ENCODE results near the gene RNF5. TPM values are rescaled to one million over a fixed set of nuclear protein-coding genes. Genes with fewer than 3 reads are reported as not detected.

The RNF5 gene
- total RNA-seq = 39.0 and 40.7 TPM in 2 replicates
- total RNA-seq (2013) = 35.4 TPM
- polyA plus RNA-seq = 25.0 and 25.5 TPM in 2 replicates
- polyA minus RNA-seq = 21.0 and 29.9 TPM in 2 replicates

GRCh38 chr6:32177788-32178546 lies at the start of gene RNF5:
Gene RNF5, plus strand, starts transcription at chr6:32178405. Its CDS starts 107 bp downstream, at chr6:32178512.
- 0% methylated on average over 16 of the region's 33 CpGs for WGBS (ENCODE audit: insufficient coverage)
- H3K4me3 Mint-ChIP-seq = peak within 1 kb of the TSS; percentile 97
- Histone ChIP-seq H4K20me1 (ENCODE audit: control insufficient read depth, insufficient read depth, low read length, poor library complexity, severe bottlenecking) (no peaks in the 10 kb centered on the region), H3K9me3 (ENCODE audit: control extremely low read depth in 1 of 3, control insufficient read depth in 2 of 3, insufficient read depth in 1 of 3, low read length in 2 of 3) (no peaks in the 10 kb centered on the region), H3K4me1 (ENCODE audit: control insufficient read depth in 2 of 2, insufficient read depth in 2 of 2, low read length in 2 of 2) (peaks cover 34 to 47% of the 10 kb centered on the region in 2 donors), H3K9ac (ENCODE audit: low read length) (peak within 1 kb of the TSS; percentile 81), H3K27me3 (replicated peaks in 1 of 4; ENCODE audit: control extremely low read depth in 1 of 4, control insufficient read depth in 3 of 4, insufficient read depth in 4 of 4, low read length in 3 of 4) (no peaks in the 10 kb centered on the region), H3K4me3 (ENCODE audit: control extremely low read depth in 1 of 5, extremely low read depth in 1 of 5, insufficient read depth in 1 of 5, low read depth in 2 of 5, low read length in 4 of 5) (peak within 1 kb of the TSS; percentile 68 to 92 (median 75)), H3K79me2 (ENCODE audit: control insufficient read depth, insufficient read depth, low read length) (peaks cover 27% of the 10 kb centered on the region), H3K36me3 (replicated peaks in 1 of 2; ENCODE audit: control extremely low read depth in 1 of 2, control insufficient read depth in 1 of 2, extremely low read depth in 1 of 2, insufficient read depth in 2 of 2, low read length in 1 of 2) (peaks cover 0 to 27% of the 10 kb centered on the region in 2 experiments), H3K4me2 (replicated peaks; ENCODE audit: low read depth, low read length, poor library complexity, severe bottlenecking) (peak within 1 kb of the TSS; percentile 93), H3K27ac (ENCODE audit: low read length in 2 of 2) (peak within 1 kb of the TSS; percentile 97 to 98), H2AFZ (ENCODE audit: insufficient read depth, low read depth, low read length, poor library complexity, severe bottlenecking) (peak within 1 kb of the TSS; percentile 86)
- H3K27ac Mint-ChIP-seq = peak within 1 kb of the TSS; percentile 99
- ChIA-PET CTCF (interaction anchor here (0.9 to 1.4 kb wide), 3 partner anchors 13 to 23 kb away, joined by 3 to 6 read pairs (median 6); no protein-coding TSS in a partner anchor), POLR2A (interaction anchor here (0.6 to 3.0 kb wide), 10 partner anchors 11 to 793 kb away, joined by 3 to 25 read pairs (median 7); partner anchors contain the start of genes FKBPL, GPSM3 and PBX2)
- no peaks in the 10 kb centered on the region for H3K27me3 Mint-ChIP-seq
- peak; percentile 79 for ATAC-seq (ENCODE audit: low read depth)
- intact Hi-C loops (cut with micrococcal nuclease) = loop anchor here (1.0 to 5.0 kb wide), 9 partner anchors 17 to 1394 kb away; partner anchors contain the start of genes ATF6B, CSNK2B, HSD17B8 and LY6G5B
- peak; percentile 99 for DNase-seq
- H3K9me3 Mint-ChIP-seq (ENCODE audit: insufficient read depth) = no peaks in the 10 kb centered on the region
- TF ChIP-seq CTCF (IDR thresholded peaks at IDR 0.05) = no peak
- TF ChIP-seq EZH2 (IDR thresholded peaks at IDR 0.05; ENCODE audit: borderline replicate concordance, insufficient read depth, low read depth, low read length, poor library complexity, severe bottlenecking) = no peak
- peaks cover 68% of the 10 kb centered on the region for H3K4me1 Mint-ChIP-seq

Measured in B cell (primary cell).